K562 (cell line): ENCODE data around the gene IL20. TPM values are rescaled to one million over a fixed set of nuclear protein-coding genes. Genes with fewer than 3 reads are reported as not detected.

ENCODE experiments used
- ATAC-seq: fragments of 200-7000 bp; cut with Tn5 transposase; 3 replicates; pipeline ENCODE4 v1.9.1; 2020; ENCODE audit warnings: moderate library complexity
- BruUV-seq: library from RNA; stranded (reverse); fragments of 400-500 nt; replicated peaks from 2 replicates; lab custom pipeline; 2021; lab: Mats Ljungman, UMichigan
- CTCF ChIA-PET: fragments of 300-600 bp; formaldehyde crosslinking; extraction: SDS; loops from one replicate; lab custom pipeline; 2021; ENCODE audit warnings: low intra/inter-chr PET ratio; lab: Yijun Ruan, JAX
- POLR2A ChIA-PET: fragments of 300-600, 350-650 bp; sonication (Branson Sonifier 250); formaldehyde crosslinking; extraction: SDS; loops from one replicate; lab custom pipeline; 2021; ENCODE audit warnings: antibody characterized with exemption, inconsistent platforms; lab: Yijun Ruan, JAX
- DNase-seq, 4 experiments: peaks; one replicate each; pipeline versions ENCODE4 v3.0.0 to v3.0.0-alpha.2; 2011 to 2018; ENCODE audit warnings: low spot score in 3 of 4, mixed read lengths in 3 of 4; ENCODE audit errors: extremely low read depth in 1 of 4
- FAIRE-seq: peaks from 2 replicates; lab custom pipeline; 2011; peaks lifted over from hg19 to GRCh38; lab: Jason Lieb, UNC
- H2AFZ ChIP-seq: 2 replicates; pipeline ENCODE4 v1.6.0; 2011; ENCODE audit warnings: low read depth, low read length, control low read depth, inconsistent platforms
- H3K27ac ChIP-seq: fragments of 200-600 bp; 3 replicates; pipeline ENCODE4 v1.8.0; 2011; ENCODE audit warnings: low read depth, mild to moderate bottlenecking, control low read depth, inconsistent platforms, low read length, moderate library complexity, mixed read lengths; ENCODE audit errors: extremely low read depth
- H3K27me3 ChIP-seq, 2 experiments: fragments of 300-600 bp in 1 of 2; 2 replicates in 1 of 2; 3 replicates in 1 of 2; pipeline versions ENCODE4 v1.6.0 to v1.8.0; 2011; ENCODE audit warnings: inconsistent platforms in 2 of 2, low read length in 2 of 2, mild to moderate bottlenecking in 1 of 2, mixed read lengths in 1 of 2, moderate library complexity in 1 of 2; ENCODE audit not compliant: control insufficient read depth in 2 of 2, insufficient read depth in 2 of 2
- H3K36me3 ChIP-seq: fragments of 300-600 bp; 3 replicates; pipeline ENCODE4 v1.8.0; 2011; ENCODE audit warnings: mild to moderate bottlenecking, low read length, inconsistent platforms; ENCODE audit not compliant: control insufficient read depth, insufficient read depth
- H3K4me1 ChIP-seq, 2 experiments: fragments of 200-600 bp in 1 of 2; replicated peaks in 1 of 2; 2 replicates in 1 of 2; 3 replicates in 1 of 2; pipeline versions ENCODE4 v1.5.1 to v1.8.0; 2011; ENCODE audit warnings: inconsistent platforms in 2 of 2, low read length in 2 of 2, mild to moderate bottlenecking in 1 of 2, mixed read lengths in 1 of 2, moderate library complexity in 1 of 2; ENCODE audit not compliant: control insufficient read depth in 2 of 2, insufficient read depth in 2 of 2
- H3K4me2 ChIP-seq: 2 replicates; pipeline ENCODE4 v1.6.1; 2011; ENCODE audit warnings: low read length, control low read depth, inconsistent platforms, mixed read lengths; ENCODE audit not compliant: insufficient read depth
- H3K4me3 ChIP-seq: fragments of 200-600 bp; sonication (generic), shearing (Covaris generic); 2 replicates; pipeline ENCODE4 v1.5.1; 2016; ENCODE audit warnings: control low read depth, inconsistent platforms
- H3K79me2 ChIP-seq: fragments of 200-600 bp; 3 replicates; pipeline ENCODE4 v1.8.0; 2011; ENCODE audit warnings: low read length, inconsistent platforms; ENCODE audit not compliant: control insufficient read depth, insufficient read depth
- H3K9ac ChIP-seq, 2 experiments: 2 replicates each; pipeline versions ENCODE4 v1.6.0 to v1.6.1; 2011; ENCODE audit warnings: low read depth in 2 of 2, low read length in 2 of 2, control low read depth in 1 of 2, inconsistent platforms in 1 of 2, mild to moderate bottlenecking in 1 of 2, mixed read lengths in 1 of 2; ENCODE audit not compliant: insufficient read depth in 1 of 2
- H3K9me1 ChIP-seq: one replicate; pipeline ENCODE4 v1.6.0; 2011; ENCODE audit warnings: inconsistent platforms, mild to moderate bottlenecking, low read length, moderate library complexity; ENCODE audit not compliant: control insufficient read depth, insufficient read depth
- H3K9me3 ChIP-seq: replicated peaks from 2 replicates; pipeline ENCODE4 v1.5.1; 2011; ENCODE audit warnings: low read depth, low read length, inconsistent platforms; ENCODE audit not compliant: control insufficient read depth, insufficient read depth
- H4K20me1 ChIP-seq: replicated peaks from 2 replicates; pipeline ENCODE4 v1.6.1; 2011; ENCODE audit warnings: low read length, inconsistent platforms, mixed read lengths; ENCODE audit not compliant: control insufficient read depth, insufficient read depth
- ATF1 ChIP-seq, 2 experiments: fragments of 450-650 bp in 1 of 2; IDR thresholded peaks; 2 replicates each; pipeline ENCODE4 v1.6.1; 2016; ENCODE audit warnings: missing compliant biosample characterization in 1 of 2, missing genetic modification characterization in 1 of 2
- BRF2 ChIP-seq: IDR thresholded peaks from 3 replicates; pipeline ENCODE4 v1.6.1; 2011; ENCODE audit warnings: borderline replicate concordance, mild to moderate bottlenecking; ENCODE audit not compliant: insufficient read length, insufficient read depth
- E2F1 ChIP-seq: sonication (generic); formaldehyde crosslinking; IDR thresholded peaks from 2 replicates; pipeline ENCODE4 v1.8.1; 2023; ENCODE audit warnings: mild to moderate bottlenecking, missing genetic modification reagents, moderate library complexity
- GTF3C2 ChIP-seq: IDR thresholded peaks from 3 replicates; pipeline ENCODE4 v1.6.1; 2011; ENCODE audit warnings: borderline replicate concordance, mild to moderate bottlenecking, moderate library complexity; ENCODE audit not compliant: insufficient read length; ENCODE audit errors: extremely low read depth
- MEF2D ChIP-seq: conservative IDR thresholded peaks from 2 replicates; pipeline ENCODE4 v1.6.1; 2016; ENCODE audit warnings: low read depth, missing genetic modification characterization, missing compliant biosample characterization
- NFYB ChIP-seq: IDR thresholded peaks from 2 replicates; pipeline ENCODE4 v1.6.1; 2011; ENCODE audit warnings: mild to moderate bottlenecking, moderate library complexity; ENCODE audit not compliant: insufficient read length; ENCODE audit errors: extremely low read depth
- PHF21A ChIP-seq: fragments of 450-650 bp; IDR thresholded peaks from 2 replicates; pipeline ENCODE4 v1.6.1; 2017; ENCODE audit warnings: low read depth, borderline replicate concordance
- PTRF ChIP-seq: fragments of 450-650 bp; IDR thresholded peaks from 2 replicates; pipeline ENCODE4 v1.6.1; 2016; ENCODE audit warnings: mild to moderate bottlenecking, missing genetic modification characterization, missing compliant biosample characterization
- PTTG1 ChIP-seq: fragments of 450-650 bp; IDR thresholded peaks from 2 replicates; pipeline ENCODE4 v1.6.1; 2016; ENCODE audit warnings: low read depth, mild to moderate bottlenecking, missing genetic modification characterization, missing compliant biosample characterization
- RB1 ChIP-seq: fragments of 450-650 bp; IDR thresholded peaks from 2 replicates; pipeline ENCODE4 v1.6.1; 2017; ENCODE audit warnings: low read depth, mild to moderate bottlenecking
- SOX6 ChIP-seq: fragments of 450-650 bp; IDR thresholded peaks from 2 replicates; pipeline ENCODE4 v1.6.1; 2014; ENCODE audit warnings: mild to moderate bottlenecking
- TRIM28 ChIP-seq: fragments of 450-650 bp; IDR thresholded peaks from 2 replicates; pipeline ENCODE4 v1.6.1; 2017
- ZBTB17 ChIP-seq: fragments of 450-650 bp; formaldehyde crosslinking; IDR thresholded peaks from 2 replicates; pipeline ENCODE4 v1.4.0; 2020; ENCODE audit warnings: mild to moderate bottlenecking
- ZNF124 ChIP-seq: sonication (generic); formaldehyde crosslinking; IDR thresholded peaks from 2 replicates; pipeline ENCODE4 v1.8.1; 2022; ENCODE audit warnings: missing genetic modification reagents
- ZNF263 ChIP-seq: sonication (generic); formaldehyde crosslinking; IDR thresholded peaks from 2 replicates; pipeline ENCODE4 v1.8.0; 2022; ENCODE audit warnings: mild to moderate bottlenecking, missing genetic modification reagents, borderline replicate concordance
- ZSCAN29 ChIP-seq: fragments of 450-650 bp; IDR thresholded peaks from 2 replicates; pipeline ENCODE4 v1.6.1; 2017
- WGBS: fragments of 100-300 bp; shearing (Covaris generic); methylation state at CpG from one replicate; pipeline ENCODE4 v1.1.6; 2016; ENCODE audit warnings: low coverage, mixed read lengths; ENCODE audit not compliant: insufficient coverage; ENCODE audit errors: missing lambda C conversion rate; 5-methylcytosine and 5-hydroxymethylcytosine counted together
- in situ Hi-C: fragments of 300-500 bp; cut with MboI; formaldehyde crosslinking; loops from 4 replicates; pipeline ENCODE4 v1.15.0; 2018; ENCODE audit warnings: inconsistent platforms, mixed read lengths
- intact Hi-C: fragments of 100-400 bp; cut with micrococcal nuclease; formaldehyde crosslinking; loops from 2 replicates; pipeline ENCODE4 v1.14.2; 2022
- polyA plus RNA-seq, 8 experiments: library from polyadenylated mRNA; depleted of rRNA in 4 of 8; stranded (reverse) in 5 of 8; unstranded in 3 of 8; fragments of >200 nt; fragmentation: Nextera tagmentation in 2 of 8; fragmentation: Illumina TruSeq in 1 of 8; extraction: Ambion mirVana in 2 of 8; extraction: Trizol in 1 of 8; gene quantifications; 2 replicates each; pipeline versions ENCODE4 v1.2.1 to v1.2.3, GENCODE V29; 2011 to 2014; ENCODE audit warnings: inconsistent platforms in 1 of 8, missing spikeins in 1 of 8
- total RNA-seq, 7 experiments: library from RNA; depleted of rRNA in 6 of 7; stranded (reverse); fragments of >200 nt in 6 of 7; fragmentation: Illumina TruSeq in 2 of 7; extraction: Trizol in 2 of 7; gene quantifications; 2 replicates each; pipeline versions ENCODE4 v1.2.1 to v1.2.3, GENCODE V29; 2011 to 2021; ENCODE audit warnings: low replicate concordance in 1 of 7

IL20 gene
- total and polyA plus RNA-seq, 9 of the 15 experiments (the other 6 are each of a cell fraction or from before 2014, with no cell fraction given): not detected

- DNase-seq (no peak), ATAC-seq (no peak), FAIRE-seq (no peak)
- CTCF ChIA-PET: no interaction called here
- intact Hi-C loops (no loop called here), in situ Hi-C loops (no loop called here)
- Histone ChIP-seq H3K4me2 (no peak overlapping the region), H3K9me3 (no peaks in the 10 kb centered on the region), H3K9ac (no peak overlapping the region), H3K4me3 (no peak overlapping the region), H4K20me1 (no peaks in the 10 kb centered on the region), H2AFZ (no peak overlapping the region), H3K79me2 (no peaks in the 10 kb centered on the region), H3K27me3 (peaks cover 18% of the 10 kb centered on the region in 2 experiments), H3K9me1 (no peaks in the 10 kb centered on the region), H3K27ac (no peak overlapping the region), H3K36me3 (no peaks in the 10 kb centered on the region), H3K4me1 (peaks cover 0 to 5% of the 10 kb centered on the region in 2 experiments; a peak in 2 of 5 replicates)
- POLR2A ChIA-PET: interaction anchor here (0.7 kb wide), 1 partner anchor 129 kb away, joined by 3 read pairs; no protein-coding TSS in a partner anchor
- 0% methylated on average over 1 of the region's 1 CpG for WGBS
- TF ChIP-seq MEF2D (tag) (no peak), SOX6 (no peak), PTTG1 (tag) (no peak), PHF21A (no peak), ZNF263 (no peak), E2F1 (CRISPR knock-in tag) (no peak), TRIM28 (no peak), ATF1 (CRISPR knock-in tag; IDR thresholded peaks at IDR 0.05) (no peak), ATF1 (tag; IDR thresholded peaks at IDR 0.05) (no peak), ZNF124 (CRISPR knock-in tag) (no peak), NFYB (no peak), ZBTB17 (CRISPR knock-in tag) (no peak), RB1 (no peak), GTF3C2 (no peak), ZSCAN29 (no peak), BRF2 (no peak), PTRF (no peak)
- no TSS peak for BruUV-seq
These were observed 2.2 kb upstream of the IL20 start for GRCh38 chr1:206863266-206863665.
